ENCODE data around the gene TSPAN1.

Gene TSPAN1

DNA sequence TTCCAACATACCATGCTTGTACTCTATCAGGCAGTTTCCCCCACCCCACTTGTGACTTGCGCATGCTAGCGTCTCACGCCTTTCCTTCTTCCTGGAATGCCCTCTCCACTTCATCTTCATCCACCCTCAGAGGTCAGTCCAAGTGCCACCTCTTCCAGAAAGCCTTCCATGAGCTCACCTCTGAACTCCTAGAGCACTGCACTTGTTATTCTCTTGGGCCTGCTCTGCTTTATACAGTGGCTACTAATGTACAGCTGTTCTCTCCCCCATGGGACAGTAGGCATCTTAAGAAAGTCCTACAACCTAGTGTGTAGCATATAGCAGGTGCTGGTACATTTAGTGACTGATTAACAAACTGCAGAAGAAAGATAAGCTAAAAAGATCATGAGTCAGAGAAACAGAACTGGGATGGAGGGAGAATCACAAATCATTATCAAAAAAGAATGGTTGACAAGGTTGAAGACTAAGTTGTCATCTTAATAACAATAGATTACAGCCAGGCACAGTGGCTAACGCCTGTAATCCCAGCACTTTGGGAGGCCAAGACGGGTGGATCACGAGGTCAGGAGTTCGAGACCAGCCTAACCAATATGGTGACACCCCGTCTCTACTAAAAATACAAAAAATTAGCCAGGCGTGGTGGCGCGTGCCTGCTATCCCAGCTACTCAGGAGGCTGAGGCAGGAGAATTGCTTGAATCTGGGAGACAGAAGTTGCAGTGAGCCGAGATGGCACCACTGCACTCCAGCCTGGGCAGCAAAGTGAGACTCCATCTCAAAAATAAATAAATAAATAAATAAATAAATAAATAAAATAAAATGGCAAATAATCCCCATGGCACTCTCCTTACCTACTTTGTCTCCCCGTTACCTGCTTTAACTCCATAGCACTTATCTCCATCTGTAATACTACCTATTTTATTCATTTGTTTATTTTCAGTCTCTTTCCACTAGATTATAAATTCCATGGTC lies 16.3 kb upstream of the TSPAN1 start:
- H3K27ac ChIP-seq: no peak overlapping the region
- POLR2A ChIA-PET (ENCODE audit: low non-redundant PET): no interaction called here
- TF ChIP-seq CTCF (conservative IDR thresholded peaks at IDR 0.05; ENCODE audit: low read depth): no peak
- no peak for DNase-seq (ENCODE audit: low spot score)
- CTCF ChIA-PET: interaction anchor here (0.6 kb wide), 1 partner anchor 36 kb away, joined by 5 read pairs; no protein-coding TSS in a partner anchor

GRCh38 chr1:46159516-46159915 lies 15.4 kb upstream of the TSPAN1 start:
- ChIA-PET POLR2A (ENCODE audit: low non-redundant PET) (no interaction called here), CTCF (interaction anchor here (0.5 to 0.7 kb wide), 2 partner anchors 63 to 1222 kb away, joined by 3 read pairs; no protein-coding TSS in a partner anchor)
- no peak overlapping the region for H3K27ac ChIP-seq
- no peak for TF ChIP-seq CTCF (conservative IDR thresholded peaks at IDR 0.05; ENCODE audit: low read depth)
- DNase-seq (ENCODE audit: low spot score): no peak

DNA sequence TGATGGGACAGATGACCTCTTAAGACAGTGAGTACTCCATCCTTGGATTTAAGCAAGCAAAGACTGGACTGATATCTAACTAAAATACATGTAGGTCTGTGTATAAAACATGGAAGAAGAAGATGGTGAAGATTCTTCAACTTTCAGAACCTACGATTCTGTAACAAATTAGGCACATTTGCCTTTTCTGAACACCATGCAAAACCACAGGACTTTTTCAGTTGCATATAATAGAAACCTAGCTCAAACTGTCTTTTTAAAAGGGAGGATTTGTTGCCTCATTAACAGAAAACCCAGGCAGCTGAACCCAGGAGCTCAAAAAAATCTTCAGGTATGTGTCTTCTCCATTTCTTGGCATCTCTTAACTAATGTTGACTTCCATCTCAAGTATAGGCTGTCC lies 14.7 kb upstream of the TSPAN1 start:
- H3K27ac ChIP-seq: no peak overlapping the region
- ChIA-PET POLR2A (ENCODE audit: low non-redundant PET) (no interaction called here), CTCF (interaction anchor here (0.7 kb wide), 1 partner anchor 62 kb away, joined by 3 read pairs; no protein-coding TSS in a partner anchor)
- DNase-seq (ENCODE audit: low spot score): no peak
- no peak for TF ChIP-seq CTCF (conservative IDR thresholded peaks at IDR 0.05; ENCODE audit: low read depth)

- TF ChIP-seq CTCF (conservative IDR thresholded peaks at IDR 0.05; ENCODE audit: low read depth): no peak
- H3K27ac ChIP-seq: no peak overlapping the region
- DNase-seq (ENCODE audit: low spot score): no peak
- CTCF ChIA-PET: no interaction called here
- POLR2A ChIA-PET (ENCODE audit: low non-redundant PET): no interaction called here
These were observed 8.1 kb upstream of the TSPAN1 start for GRCh38 chr1:46166521-46167462.

DNA sequence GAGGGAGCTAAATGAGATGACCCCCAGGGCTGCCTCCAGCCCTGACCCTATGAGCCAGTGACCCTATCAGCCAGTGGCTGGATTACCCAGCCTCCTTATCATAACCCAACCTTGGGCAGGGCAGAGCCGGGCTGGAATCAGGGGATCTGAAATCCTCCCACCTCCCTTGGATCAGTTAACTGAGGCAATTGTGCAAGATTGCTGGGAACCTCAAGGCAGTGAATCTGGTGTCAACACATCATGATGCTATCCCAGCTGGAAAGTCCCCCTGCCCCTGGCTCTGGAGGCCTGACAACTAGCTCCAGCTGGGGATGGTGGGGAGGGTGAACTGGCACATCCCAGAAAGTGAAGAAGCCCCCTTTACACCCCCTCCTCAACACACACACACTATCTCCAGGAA lies 6.4 kb upstream of the TSPAN1 start:
- ChIA-PET CTCF (interaction anchor here (0.6 kb wide), 1 partner anchor 934 kb away, joined by 3 read pairs; no protein-coding TSS in a partner anchor), POLR2A (ENCODE audit: low non-redundant PET) (no interaction called here)
- no peak for DNase-seq (ENCODE audit: low spot score)
- TF ChIP-seq CTCF (conservative IDR thresholded peaks at IDR 0.05; ENCODE audit: low read depth): no peak
- no peak overlapping the region for H3K27ac ChIP-seq

Measured in RWPE1 (cell line).